GM23338 (cell line): Measurements from ENCODE around the gene LRCH3. TPM values are rescaled to one million over a fixed set of nuclear protein-coding genes. Genes with fewer than 3 reads are reported as not detected.
"Not testable (repeated sequence)": the region's sequence is repeated elsewhere in the genome, so short reads cannot be mapped to it uniquely, and the experiment has no call there.

Experiments
- ATAC-seq: fragments of 200-7000 bp; cut with Tn5 transposase; 3 replicates; pipeline ENCODE4 v1.9.1; 2020
- DNase-seq: peaks from one replicate; pipeline ENCODE4 v3.0.0-alpha.2; 2015; ENCODE audit warnings: low spot score
- H2AFZ ChIP-seq: fragments of 200-600 bp; sonication (generic); 2 replicates; pipeline ENCODE4 v1.8.0; 2016; ENCODE audit warnings: antibody characterized with exemption, mild to moderate bottlenecking, moderate library complexity
- H3F3A ChIP-seq: fragments of 200-600 bp; sonication (generic); replicated peaks from 2 replicates; pipeline ENCODE4 v1.8.0; 2017; ENCODE audit warnings: antibody characterized with exemption, mixed run types, low read depth
- H3K27ac ChIP-seq: fragments of 200-600 bp; sonication (generic); 2 replicates; pipeline ENCODE4 v1.6.1; 2016; ENCODE audit warnings: low read depth
- H3K27me3 ChIP-seq: fragments of 200-600 bp; sonication (generic); 2 replicates; pipeline ENCODE4 v1.8.0; 2016; ENCODE audit warnings: mild to moderate bottlenecking, mixed run types, moderate library complexity; ENCODE audit not compliant: insufficient read depth
- H3K36me3 ChIP-seq: fragments of 200-600 bp; sonication (generic); 2 replicates; pipeline ENCODE4 v1.8.0; 2016; ENCODE audit warnings: mild to moderate bottlenecking; ENCODE audit not compliant: insufficient read depth
- H3K4me1 ChIP-seq: fragments of 200-600 bp; sonication (generic); 2 replicates; pipeline ENCODE4 v1.8.0; 2016; ENCODE audit warnings: mild to moderate bottlenecking, moderate library complexity; ENCODE audit not compliant: insufficient read depth
- H3K4me2 ChIP-seq: fragments of 200-600 bp; sonication (generic); 2 replicates; pipeline ENCODE4 v1.7.1; 2017; ENCODE audit warnings: mixed run types
- H3K4me3 ChIP-seq: fragments of 200-600 bp; sonication (generic); 2 replicates; pipeline ENCODE4 v1.6.1; 2016; ENCODE audit warnings: mixed run types
- H3K79me2 ChIP-seq: fragments of 200-600 bp; sonication (generic); replicated peaks from 2 replicates; pipeline ENCODE4 v1.8.0; 2017; ENCODE audit warnings: mild to moderate bottlenecking; ENCODE audit not compliant: insufficient read depth
- H3K9me2 ChIP-seq: fragments of 200-600 bp; sonication (generic); 2 replicates; pipeline ENCODE4 v1.8.0; 2017; ENCODE audit not compliant: insufficient read depth
- H4K20me1 ChIP-seq: fragments of 200-600 bp; sonication (generic); replicated peaks from 2 replicates; pipeline ENCODE4 v1.8.0; 2017; ENCODE audit warnings: mild to moderate bottlenecking; ENCODE audit not compliant: insufficient read depth
- H3K27ac Mint-ChIP-seq: 2 replicates; pipeline ENCODE4 v1.8.0; 2020; ENCODE audit warnings: inconsistent platforms, mild to moderate bottlenecking, moderate library complexity, mixed read lengths
- H3K27me3 Mint-ChIP-seq: 3 replicates; pipeline ENCODE4 v1.8.0; 2022; ENCODE audit warnings: low read depth, mild to moderate bottlenecking, moderate library complexity, mixed read lengths, inconsistent platforms; ENCODE audit not compliant: insufficient read depth, poor library complexity
- H3K36me3 Mint-ChIP-seq: 3 replicates; pipeline ENCODE4 v1.8.0; 2021; ENCODE audit warnings: low read depth, mild to moderate bottlenecking, inconsistent platforms, moderate library complexity, mixed read lengths
- H3K4me1 Mint-ChIP-seq: 3 replicates; pipeline ENCODE4 v1.8.0; 2020; ENCODE audit warnings: mild to moderate bottlenecking, inconsistent platforms, mixed read lengths
- H3K4me3 Mint-ChIP-seq: 3 replicates; pipeline ENCODE4 v1.8.0; 2021; ENCODE audit warnings: moderate library complexity, mild to moderate bottlenecking, inconsistent platforms, mixed read lengths
- H3K9me3 Mint-ChIP-seq: 3 replicates; pipeline ENCODE4 v1.8.0; 2020; ENCODE audit warnings: moderate library complexity, mild to moderate bottlenecking, inconsistent platforms, mixed read lengths
- CTCF ChIP-seq, 2 experiments: fragments of 200-600 bp in 1 of 2; sonication (generic) in 1 of 2; conservative IDR thresholded peaks; 2 replicates each; pipeline versions ENCODE4 v1.5.1 to v1.6.1; 2016 to 2017; ENCODE audit warnings: antibody characterized with exemption in 2 of 2, low read depth in 2 of 2, mild to moderate bottlenecking in 2 of 2, moderate library complexity in 1 of 2
- JUNB ChIP-seq: IDR thresholded peaks from one replicate; pipeline ENCODE4 v1.6.1; 2016; ENCODE audit warnings: antibody characterized with exemption; ENCODE audit not compliant: unreplicated experiment
- polyA plus RNA-seq: library from polyadenylated mRNA; unstranded; fragments of >200 nt; fragmentation: Nextera tagmentation; extraction: Ambion mirVana; gene quantifications from 2 replicates; pipeline ENCODE4 v1.2.1, GENCODE V29; 2016
- total RNA-seq: library from RNA; depleted of rRNA; stranded (reverse); fragments of >200 nt; shearing (Covaris generic); gene quantifications from 2 replicates; pipeline ENCODE4 v1.2.3, GENCODE V29; 2014

LRCH3 gene
- total and polyA plus RNA-seq, 2 experiments from 2014 or later: 22.9 to 60.0 TPM

DNA sequence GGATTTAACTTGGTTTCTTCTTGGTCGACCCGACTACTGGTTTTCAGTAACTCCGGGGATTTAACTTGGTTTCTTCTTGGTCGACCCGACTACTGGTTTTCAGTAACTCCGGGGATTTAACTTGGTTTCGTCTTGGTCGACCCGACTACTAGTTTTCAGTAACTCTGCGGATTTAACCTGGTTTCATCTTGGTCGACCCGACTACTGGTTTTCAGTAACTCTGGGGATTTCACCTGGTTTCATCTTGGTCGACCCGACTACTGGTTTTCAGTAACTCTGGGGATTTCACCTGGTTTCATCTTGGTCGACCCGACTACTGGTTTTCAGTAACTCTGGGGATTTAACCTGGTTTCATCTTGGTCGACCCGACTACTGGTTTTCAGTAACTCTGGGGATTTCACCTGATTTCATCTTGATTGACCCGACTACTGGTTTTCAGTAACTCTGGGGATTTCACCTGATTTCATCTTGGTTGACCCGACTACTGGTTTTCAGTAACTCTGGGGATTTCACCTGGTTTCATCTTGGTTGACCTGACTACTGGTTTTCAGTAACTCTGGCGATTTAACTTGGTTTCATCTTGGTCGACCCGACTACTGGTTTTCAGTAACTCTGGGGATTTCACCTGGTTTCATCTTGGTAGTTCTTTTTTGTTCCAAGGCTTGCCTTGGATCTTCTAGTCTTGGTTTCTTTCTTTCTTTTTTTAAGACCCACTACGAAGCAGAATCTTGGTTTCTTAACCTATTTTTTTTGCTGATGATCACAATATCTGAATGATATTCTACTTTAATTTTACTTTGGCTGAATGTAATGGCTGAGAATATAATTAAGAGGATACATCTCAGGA, 130.6 kb downstream of the LRCH3 start:
- not testable (repeated sequence) for H3K27ac ChIP-seq, H3K4me3 ChIP-seq, H3K9me3 Mint-ChIP-seq, H2AFZ ChIP-seq, H4K20me1 ChIP-seq, H3K36me3 Mint-ChIP-seq, H3K36me3 ChIP-seq, H3K27me3 ChIP-seq, H3K27ac Mint-ChIP-seq, H3F3A ChIP-seq, DNase-seq, H3K79me2 ChIP-seq, H3K9me2 ChIP-seq, H3K4me3 Mint-ChIP-seq, H3K4me2 ChIP-seq, H3K4me1 Mint-ChIP-seq, H3K27me3 Mint-ChIP-seq, H3K4me1 ChIP-seq, ATAC-seq

GRCh38 chr3:197926418-197926817, 135.4 kb downstream of the LRCH3 start:
- peak overlapping the region; percentile 38; the same call in 1 of the 2 replicates for H2AFZ ChIP-seq
- Mint-ChIP-seq H3K27ac (no peak overlapping the region), H3K4me3 (no peak overlapping the region), H3K27me3 (no peaks in the 10 kb centered on the region), H3K36me3 (peaks cover 8% of the 10 kb centered on the region), H3K9me3 (no peaks in the 10 kb centered on the region; the same call in 2 of the 3 replicates), H3K4me1 (no peaks in the 10 kb centered on the region)
- H3K4me1 ChIP-seq: no peaks in the 10 kb centered on the region
- ATAC-seq: peak; percentile 98
- no peaks in the 10 kb centered on the region for H3K27me3 ChIP-seq
- H3K36me3 ChIP-seq: no peaks in the 10 kb centered on the region
- TF ChIP-seq CTCF (conservative IDR thresholded peaks at IDR 0.05; ENCODE audit: low read depth in 2 of 2) (peak; percentile 81 to 87), JUNB (no peak)
- H3K27ac ChIP-seq: no peak overlapping the region
- peak; percentile 76 for DNase-seq
- no peaks in the 10 kb centered on the region for H4K20me1 ChIP-seq
- H3K4me3 ChIP-seq: no peak overlapping the region
- H3K4me2 ChIP-seq: no peak overlapping the region
- no peaks in the 10 kb centered on the region for H3K9me2 ChIP-seq
- H3F3A ChIP-seq: no peaks in the 10 kb centered on the region
- no peaks in the 10 kb centered on the region for H3K79me2 ChIP-seq

DNA sequence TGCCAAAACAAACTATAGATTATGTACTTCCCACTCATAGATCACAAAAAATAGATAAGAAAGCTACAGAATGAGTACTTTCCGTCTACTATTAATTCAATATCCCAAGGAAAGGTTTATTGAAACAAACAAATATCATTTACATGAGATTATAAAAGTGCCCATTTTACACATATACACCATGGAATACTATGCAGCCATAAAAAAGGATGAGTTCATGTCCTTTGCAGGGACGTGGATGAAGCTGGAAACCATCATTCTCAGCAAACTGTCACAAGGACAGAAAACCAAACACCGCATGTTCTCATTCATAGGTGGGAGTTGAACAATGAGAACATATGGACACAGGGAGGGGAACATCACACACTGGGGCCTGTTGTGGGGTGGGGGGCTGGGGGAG, 136.5 kb downstream of the LRCH3 start:
- not testable (repeated sequence) for H3K27ac ChIP-seq, H3K27me3 ChIP-seq, ATAC-seq, H3K4me1 ChIP-seq, DNase-seq, H3K27me3 Mint-ChIP-seq, H3K4me2 ChIP-seq, H3K36me3 Mint-ChIP-seq, H3K27ac Mint-ChIP-seq, H3K79me2 ChIP-seq, H3K9me3 Mint-ChIP-seq, H4K20me1 ChIP-seq, H3K9me2 ChIP-seq, H2AFZ ChIP-seq, H3K36me3 ChIP-seq, H3K4me3 Mint-ChIP-seq, H3K4me3 ChIP-seq, H3K4me1 Mint-ChIP-seq, H3F3A ChIP-seq
